GM18907 (cell line): ENCODE data around the gene NOTCH3.

ENCODE experiments used
- ATAC-seq: cut with Tn5 transposase; IDR thresholded peaks from one replicate; pipeline ENCODE4 v1.9.1; 2021; ENCODE audit warnings: mild to moderate bottlenecking, moderate library complexity; ENCODE audit not compliant: unreplicated experiment

Gene NOTCH3

DNA sequence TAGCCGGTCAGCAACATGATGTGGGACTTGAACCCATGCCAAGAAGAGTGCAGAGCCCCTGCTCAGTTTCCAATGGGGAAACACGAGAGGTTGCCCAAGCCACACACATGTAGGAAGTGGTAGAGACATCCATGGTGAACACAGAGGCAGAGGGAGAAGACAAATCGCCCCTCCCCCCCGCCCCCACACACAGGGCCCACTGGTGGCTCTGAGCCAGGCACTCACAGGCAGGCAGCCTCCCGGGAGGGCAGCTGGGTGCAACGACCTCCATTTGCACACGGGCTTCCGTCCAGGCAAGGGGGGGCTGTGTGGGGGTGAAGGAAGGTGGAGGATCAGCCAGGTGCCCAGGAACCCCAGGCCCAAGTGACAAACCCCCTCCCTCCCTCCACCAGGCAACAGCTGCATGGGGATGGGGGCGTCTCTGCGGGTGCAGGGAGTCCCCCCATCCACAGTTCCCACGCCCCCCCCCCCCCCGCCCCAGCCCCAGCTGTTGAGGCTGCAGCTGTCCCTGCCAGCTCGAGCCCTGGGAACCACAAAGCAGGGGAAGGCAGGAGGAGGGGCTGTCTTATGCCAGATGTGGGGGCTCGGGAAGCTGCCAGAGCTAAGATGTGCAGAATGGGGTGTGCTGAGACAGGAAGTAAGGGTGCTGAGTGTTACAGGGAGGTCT, 3.4 kb downstream of the NOTCH3 start:
- no peak for ATAC-seq

DNA sequence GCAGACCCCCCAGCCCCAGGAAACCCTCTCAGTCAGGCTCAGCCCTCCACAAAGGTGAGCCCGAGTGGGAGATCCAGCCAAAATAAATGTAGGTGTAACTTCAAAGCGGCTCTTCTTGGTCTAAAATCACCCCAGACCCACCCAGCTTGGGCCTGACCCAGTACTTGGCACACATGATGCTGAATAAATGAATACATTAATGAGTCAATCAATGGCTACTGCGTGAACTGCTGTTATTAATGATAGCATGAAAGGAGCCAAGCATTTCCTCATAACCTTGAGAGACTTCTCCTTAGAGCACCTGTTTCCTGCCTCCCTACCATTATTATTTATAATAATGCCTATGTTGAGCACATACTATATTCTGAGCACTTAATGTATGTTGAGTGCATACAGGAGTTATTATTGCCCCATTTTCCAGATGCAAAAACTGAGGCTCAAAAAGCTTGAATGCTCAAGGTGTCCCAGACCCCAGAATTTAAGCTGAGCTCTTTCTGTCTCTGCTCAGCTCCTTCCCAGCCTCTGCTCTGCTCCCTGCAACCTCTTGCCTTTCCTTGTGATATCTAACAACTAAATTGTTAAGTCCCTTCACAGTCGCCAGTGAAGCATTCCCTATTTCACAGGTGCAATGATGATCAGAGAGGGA, 4.3 kb downstream of the NOTCH3 start:
- ATAC-seq, result no peak

DNA sequence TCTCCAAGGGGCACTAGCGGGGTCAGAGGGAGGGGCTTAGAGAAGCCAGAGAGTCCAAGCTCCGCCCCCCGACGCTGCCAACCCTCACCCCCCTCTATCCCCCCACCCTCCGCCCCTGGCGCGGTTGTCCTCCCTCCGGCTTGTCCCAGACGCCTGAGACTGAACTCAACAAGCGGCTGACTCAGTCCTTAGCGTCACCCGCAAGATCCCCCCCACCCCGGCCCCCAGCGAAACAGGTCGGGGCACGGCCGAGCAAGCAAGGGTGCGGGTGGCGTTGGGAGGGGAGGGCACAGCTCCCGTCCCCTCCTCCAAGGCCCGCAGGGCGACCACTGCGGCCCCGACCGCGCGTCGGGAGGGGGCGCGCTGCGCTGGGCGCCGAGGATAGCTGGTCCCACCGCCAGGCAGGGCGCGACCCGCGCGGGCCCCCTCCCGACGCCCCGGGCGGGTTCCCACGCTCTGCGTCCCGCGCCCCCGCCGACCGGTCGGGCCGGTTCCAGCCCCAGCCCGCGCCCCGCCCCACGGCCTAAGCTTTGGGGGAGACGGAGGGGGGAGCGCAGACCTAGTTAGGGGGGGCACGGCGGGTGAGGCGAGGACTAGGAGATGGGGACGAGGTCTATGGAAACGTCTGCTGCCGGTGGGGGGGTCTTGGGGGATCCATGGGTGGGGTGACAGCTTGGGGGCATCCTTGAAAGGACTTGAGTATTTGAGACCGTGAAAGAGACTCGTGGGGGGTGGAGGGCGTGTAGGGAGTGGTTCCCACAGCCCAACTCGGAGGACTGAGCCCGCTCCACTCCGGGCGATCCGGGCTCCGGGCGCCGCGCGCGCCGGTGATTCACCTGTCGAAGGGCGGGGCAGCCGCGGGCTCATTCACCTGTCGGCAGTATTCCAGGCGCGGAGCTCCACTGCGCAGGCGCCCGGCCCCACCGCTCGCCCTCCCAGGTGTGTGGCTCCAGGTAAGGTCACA, 5.1 kb downstream of the NOTCH3 start:
- no peak for ATAC-seq

DNA sequence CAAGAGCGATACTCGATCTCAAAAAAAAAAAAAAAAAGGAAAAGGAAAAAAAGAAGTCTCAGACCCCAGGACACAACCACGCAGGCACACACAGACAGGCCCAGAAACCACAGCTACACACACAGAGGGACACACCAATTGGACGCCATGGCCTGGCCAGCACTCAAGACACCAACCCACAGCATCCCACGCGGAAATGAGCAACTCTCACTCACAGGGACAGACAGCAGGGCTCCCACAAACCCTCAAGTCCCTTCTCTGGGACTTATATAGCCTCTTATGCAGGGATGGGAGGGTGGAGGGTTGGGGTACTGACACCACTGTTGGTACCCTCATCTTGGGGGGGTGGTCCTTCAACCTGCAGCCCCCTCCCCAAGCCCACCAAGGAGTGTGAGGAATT, 5.9 kb downstream of the NOTCH3 start:
- no peak for ATAC-seq

DNA sequence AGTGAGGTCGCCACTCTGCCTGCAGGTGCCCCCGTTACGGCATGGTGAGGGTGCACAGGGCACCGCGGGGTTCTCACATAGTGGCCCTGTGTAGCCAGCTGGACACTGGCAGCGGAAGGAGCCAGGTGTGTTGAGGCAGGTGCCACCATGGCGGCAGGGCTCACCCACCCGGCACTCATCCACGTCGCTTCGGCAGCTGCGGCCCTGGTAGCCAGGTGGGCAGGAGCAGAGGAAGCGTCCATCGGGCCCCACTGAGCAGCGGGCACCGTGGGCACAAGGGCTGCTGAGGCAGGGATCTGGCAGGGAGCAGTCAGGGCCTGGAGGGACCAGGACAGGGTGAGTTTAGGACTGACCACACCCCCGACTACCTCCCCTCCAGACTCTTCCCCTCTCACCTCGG, 8.8 kb downstream of the NOTCH3 start:
- no peak for ATAC-seq

DNA sequence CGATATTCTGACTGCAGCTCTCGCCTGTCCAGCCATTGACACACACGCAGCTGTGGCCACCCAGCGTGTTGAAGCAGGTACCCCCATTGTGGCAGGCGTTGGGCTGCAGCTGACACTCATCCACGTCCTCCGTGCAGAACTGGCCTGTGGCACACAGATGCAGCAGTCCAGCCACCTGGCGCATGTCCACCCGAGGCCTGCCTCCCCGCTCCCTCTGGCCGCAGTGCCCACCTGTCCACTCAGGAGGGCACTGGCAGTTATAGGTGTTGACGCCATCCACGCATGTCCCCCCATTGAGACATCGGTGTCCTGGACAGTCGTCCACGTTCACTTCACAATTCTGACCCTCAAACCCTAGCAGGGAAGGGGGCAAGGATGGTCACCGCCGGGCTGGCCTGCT, 9.3 kb downstream of the NOTCH3 start:
- ATAC-seq, result no peak

DNA sequence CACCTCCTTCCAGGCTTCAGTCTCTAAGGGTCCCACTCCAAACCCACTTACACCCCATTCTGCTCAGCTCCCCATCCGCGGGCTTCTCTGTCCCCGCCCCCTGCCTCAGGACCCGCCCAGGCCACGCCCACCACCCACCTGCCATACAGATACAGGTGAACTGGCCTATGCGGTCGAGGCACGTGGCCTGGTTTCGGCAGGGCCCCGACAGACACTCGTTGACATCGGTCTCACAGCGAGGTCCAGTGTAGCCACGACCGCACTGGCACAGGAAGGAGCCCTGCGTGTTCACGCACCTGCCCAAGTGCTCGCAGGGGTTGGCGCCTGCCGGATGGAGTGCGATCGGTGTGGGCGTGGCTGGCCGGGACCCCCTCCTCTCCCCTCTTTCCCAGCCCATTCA, 11.9 kb downstream of the NOTCH3 start:
- no peak for ATAC-seq

DNA sequence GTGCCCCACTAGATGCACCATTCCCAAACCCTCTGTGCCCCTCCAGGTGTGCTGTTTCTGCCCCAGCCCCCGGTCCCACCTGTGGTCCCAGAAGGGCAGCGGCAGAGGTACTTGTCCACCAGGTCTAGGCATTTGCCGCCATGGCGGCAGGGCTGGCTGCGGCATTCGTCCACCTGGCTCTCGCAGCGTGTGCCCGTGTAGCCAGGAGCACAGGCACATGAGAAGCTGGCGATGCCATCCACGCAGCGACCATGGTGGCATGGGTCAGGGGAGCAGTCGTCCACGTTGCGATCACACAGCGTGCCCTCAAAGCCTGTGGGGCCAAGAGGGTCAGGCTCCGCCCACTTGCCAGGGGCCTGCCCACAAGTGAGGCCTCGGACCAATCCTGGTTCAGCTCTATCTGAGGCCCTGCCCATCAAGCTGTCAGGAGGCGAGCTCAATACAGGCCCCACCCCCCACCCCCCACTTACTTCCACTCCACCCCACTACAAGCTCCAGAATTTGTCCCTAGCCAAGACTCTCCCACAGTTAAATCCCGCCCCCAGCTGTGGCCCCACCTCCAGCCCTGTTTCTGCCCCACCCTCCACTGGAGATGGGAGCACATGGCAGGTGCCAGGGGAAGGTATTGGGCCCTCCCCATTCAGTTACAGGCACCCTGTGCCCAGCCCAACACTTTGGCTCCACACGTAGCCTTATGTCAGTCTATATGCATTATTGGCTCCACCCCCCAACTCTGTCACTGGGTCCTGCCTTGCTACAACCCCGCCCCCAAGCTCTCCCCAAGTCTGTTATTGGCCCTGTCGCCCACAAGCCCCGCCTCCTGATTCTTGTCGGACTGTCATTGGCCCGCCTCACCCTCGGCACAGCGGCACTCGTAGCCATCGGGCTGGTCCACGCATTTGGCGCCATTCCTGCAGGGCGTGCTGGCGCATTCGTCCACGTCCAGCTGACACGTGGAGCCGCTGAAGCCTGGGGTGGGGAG, 13.5 kb downstream of the NOTCH3 start:
- no peak for ATAC-seq

DNA sequence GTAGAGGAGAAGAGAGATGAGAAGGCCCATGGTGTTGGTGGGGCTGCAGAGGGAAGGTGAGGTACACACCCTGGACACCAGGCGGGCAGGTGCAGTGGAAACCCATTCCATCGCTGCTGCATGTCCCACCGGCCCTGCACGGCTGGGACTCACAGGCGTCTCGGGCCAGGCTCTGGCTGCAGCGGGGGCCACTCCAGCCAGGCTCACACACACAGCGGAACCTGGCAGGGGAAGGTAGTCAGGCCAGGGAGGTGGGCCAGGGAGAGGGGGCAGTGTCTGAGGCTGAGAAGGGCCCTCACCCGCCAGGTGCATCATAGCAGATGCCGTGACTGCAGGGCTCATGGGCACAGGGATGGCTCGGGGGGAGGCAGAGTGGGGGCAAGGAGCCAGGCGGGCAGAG, 15.6 kb downstream of the NOTCH3 start:
- ATAC-seq, result no peak

DNA sequence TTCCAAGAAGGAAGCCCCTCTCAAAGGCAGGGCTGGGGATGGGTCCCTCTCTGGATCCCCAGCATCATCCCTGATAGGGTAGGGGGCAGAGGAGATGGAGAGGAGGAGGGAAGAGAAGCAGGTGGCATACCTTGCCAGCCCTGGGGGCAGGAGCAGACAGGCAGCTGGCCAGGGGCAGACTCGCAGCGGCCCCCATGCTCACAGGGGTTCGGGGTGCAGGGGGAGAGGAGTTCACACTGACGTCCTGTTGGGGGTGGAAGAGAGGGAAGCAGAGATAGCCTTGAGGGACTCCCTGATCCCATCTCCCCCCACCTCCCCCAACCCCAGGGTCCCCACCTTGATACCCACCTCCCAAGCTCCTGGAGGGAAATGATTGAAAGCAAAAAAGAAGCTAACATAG, 16.0 kb downstream of the NOTCH3 start:
- no peak for ATAC-seq

DNA sequence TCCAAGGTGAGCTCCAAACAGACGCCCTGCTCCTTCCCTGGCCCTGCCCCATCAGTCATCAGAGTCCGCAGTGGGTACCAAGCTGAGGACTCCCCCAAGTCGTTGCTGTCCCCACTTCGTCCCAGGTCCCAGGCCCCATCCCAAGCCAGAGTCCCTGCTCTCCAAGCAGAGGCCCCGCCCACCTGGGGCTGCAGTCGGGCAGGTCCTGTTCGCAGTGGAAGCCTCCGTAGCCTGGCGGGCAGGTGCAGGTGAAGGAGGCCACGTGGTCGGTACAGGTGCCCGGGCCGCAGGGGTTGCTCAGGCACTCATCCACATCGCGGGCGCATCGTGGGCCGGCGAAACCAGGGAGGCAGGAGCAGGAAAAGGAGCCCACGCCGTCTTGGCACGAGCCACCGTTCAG, 19.4 kb downstream of the NOTCH3 start:
- no peak for ATAC-seq

DNA sequence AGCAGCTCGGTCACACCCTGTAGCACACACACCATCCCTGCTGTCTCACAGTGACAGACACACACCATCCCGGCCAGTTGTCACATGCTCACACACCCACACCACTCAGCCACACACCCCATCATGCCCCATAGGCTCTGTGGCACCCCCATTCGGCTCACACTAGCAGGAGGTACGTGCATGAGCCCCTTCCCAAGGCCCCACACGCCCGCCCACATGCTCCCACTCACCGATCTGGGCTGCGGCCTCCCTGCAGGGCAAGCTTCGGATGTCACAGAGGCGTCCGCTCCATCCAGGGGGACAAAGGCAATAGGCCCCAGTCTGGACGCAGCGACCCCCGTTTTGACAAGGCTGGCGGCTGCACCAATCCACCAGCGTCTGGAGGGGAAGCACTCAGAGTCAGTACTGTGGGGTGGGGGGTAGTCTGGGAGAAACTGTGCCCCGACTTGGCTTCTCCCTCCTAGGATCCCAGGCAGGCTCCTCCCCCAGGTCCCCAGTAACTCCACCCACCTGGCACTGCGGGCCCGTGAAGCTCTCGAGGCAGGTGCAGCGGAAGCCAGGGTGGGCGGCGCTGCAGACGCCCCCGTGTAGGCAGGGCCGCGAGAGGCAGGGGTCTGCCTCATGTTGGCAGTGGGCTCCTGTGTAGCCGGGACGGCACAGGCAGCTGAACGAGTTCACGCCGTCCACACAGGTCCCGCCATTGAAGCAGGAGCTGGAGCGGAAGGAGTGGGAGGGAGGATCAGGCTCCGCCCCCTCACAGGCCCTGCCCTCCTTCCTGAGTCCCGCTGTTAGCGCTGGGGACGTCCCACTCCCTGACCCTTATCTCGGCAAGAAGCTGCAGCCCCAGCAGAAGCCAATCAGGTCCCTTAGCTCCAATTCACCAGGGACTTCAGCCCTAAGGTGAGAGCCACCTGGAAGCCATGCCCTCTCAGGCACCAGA, 20.1 kb downstream of the NOTCH3 start:
- no peak for ATAC-seq

DNA sequence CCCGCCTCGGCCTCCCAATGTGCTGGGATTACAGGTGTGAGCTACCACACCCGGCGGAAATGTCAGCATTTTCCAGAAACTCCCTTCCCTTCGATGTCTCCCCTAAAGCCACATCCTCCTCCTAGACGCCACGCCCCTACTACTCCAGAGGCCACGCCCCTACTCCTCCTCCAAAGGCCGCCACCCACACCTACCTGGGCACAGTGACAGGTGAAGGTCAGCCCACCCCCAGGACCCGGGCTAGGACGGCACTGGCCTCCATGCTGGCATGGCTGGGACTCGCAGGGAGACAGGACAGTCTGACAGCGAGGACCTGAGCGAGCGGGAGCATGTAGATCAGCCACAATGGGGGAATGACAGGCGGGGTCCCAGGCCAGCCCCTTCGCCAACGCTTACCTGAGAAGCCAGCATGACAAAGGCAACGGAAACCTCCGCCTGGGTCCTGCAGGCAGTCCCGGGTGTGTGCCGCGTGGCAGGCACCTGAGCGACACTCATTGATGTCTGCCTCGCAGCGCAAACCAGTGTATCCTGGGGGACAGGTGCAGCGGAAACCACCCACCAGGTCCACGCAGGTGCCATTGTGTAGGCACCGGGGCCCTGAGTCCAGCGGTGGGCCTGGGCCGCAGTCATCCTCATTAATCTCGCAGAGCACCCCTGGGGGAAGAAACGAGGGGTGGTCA, 22.0 kb downstream of the NOTCH3 start:
- no peak for ATAC-seq

DNA sequence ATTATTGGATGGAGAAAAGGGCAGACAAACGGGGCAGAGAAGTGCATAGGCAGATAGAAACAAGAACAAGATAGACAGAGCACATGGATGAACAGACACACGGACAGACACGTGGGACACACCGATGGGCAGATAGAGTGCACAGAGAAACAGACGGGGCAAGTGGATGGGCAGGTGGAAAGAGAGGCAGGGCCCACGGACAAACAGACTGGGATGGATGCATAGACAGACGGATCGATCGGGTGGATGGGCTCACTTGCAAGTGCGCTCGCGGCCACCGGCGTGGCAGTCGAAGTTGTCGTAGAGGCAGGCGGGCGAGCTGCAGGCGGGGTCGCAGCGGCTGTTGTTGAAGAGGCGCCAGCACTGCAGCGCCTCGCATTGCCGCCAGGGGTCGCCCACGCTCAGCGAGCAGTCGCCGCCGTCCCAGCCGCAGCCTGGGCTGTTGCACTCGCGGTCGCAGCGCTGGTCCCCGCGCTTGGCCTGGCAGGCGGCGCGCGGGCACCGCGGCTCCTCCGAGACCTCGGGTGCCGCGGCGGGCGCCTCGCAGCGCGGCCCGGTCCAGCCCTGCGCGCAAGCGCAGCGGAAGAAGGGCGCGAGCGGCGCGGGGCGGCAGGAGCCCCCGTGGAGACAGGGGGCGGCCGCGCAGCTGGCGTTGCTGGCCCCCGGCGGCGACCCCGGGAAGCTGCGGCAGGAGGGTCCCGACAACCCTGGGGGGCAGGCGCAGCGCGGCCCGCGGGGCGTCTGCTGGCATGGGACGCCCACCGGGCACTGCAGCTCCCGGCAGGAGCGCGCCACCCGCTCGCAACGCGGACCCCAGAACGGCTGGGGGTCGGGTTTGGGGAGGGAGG, 23.3 kb downstream of the NOTCH3 start:
- peak; percentile 62 for ATAC-seq

DNA sequence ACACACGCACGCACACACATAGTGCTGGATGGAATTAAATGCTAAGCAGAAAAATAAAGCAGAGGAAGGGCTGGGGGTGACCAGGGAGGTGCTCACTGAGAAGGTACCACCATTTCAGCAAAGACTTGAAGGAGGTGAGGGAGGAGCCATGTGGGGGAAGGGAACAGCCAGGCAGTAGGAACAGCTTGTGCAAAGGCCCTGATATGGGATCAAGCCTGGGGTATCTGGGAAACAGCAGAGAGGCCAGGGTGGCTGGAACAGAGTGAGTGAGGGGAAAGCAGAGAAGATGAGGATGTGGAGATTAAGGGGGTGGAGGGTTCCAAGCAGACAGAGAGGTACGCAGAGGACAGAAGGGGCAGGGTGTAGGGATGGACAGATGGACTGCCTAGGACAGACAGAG, 25.2 kb downstream of the NOTCH3 start:
- ATAC-seq, result no peak

DNA sequence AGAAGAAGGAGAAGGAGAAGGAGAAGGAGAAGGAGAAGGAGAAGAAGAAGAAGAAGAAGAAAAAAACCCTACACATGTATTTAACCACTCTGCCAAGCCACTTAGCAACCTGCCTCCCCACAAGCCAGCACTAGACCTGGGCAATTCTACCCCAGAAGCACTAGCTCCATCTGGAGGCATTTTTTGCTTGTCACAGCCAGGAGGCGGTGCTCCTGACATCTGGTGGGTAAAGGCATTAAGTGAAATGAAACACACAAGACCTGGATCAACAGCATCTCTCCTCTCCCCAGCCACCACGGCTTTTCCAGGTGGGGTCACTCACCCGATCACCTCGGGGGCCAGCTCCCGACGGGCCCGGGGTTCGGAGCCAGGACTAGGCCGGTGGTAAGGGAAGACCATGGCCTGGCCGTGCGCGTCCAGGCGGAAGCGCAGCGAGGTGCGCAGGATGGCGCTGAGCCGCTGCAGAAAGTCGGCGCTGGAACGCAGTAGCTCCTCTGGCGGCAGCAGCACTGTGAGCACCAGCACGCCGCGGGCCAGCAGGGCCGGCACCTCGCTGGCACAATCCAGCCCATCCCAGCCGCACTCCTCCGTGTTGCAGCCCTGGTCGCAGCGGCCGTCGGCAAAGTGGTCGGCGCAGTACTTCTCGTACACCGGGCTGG, 26.9 kb downstream of the NOTCH3 start:
- ATAC-seq, result no peak

DNA sequence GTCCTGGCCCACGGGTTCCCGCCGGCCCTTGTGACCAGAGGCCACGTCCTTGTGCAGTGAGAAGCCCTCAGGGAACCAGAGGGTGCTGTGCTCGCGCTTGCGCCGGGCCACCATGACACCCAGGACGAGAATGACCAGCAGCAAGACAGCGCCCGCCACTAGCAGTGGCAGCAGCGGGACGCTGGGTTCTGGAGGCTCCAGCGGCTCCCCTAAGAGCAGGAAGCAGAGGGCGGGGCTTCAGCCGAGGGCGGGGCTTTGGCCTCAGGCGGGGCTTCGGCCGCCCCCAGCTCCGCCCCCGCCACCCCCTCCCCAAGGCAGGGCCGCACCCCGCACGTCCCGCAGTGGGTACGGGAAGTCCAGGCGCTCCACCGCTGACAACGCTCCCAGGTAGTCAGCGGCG, 30.4 kb downstream of the NOTCH3 start:
- ATAC-seq, result no peak
